Large intestine (tissue), 12 donors: Measurements from ENCODE around the gene SPATA9. TPM values are rescaled to one million over a fixed set of nuclear protein-coding genes. Genes with fewer than 3 reads are reported as not detected.

Experiments used
- DNase-seq, 2 donors: peaks; one replicate each; pipeline versions ENCODE4 v3.0.0 to v3.0.0-alpha.2; 2013
- H3K27ac ChIP-seq: one replicate; pipeline ENCODE4 v1.5.1; 2013; ENCODE audit warnings: low read length
- H3K27me3 ChIP-seq: 2 replicates; pipeline ENCODE4 v1.6.1; 2013; ENCODE audit warnings: low read length; ENCODE audit not compliant: control insufficient read depth, insufficient read depth
- H3K36me3 ChIP-seq: 2 replicates; pipeline ENCODE4 v1.6.1; 2013; ENCODE audit warnings: low read length; ENCODE audit not compliant: control insufficient read depth, insufficient read depth
- H3K4me1 ChIP-seq: one replicate; pipeline ENCODE4 v1.6.1; 2013; ENCODE audit warnings: low read length; ENCODE audit not compliant: control insufficient read depth, insufficient read depth
- H3K4me3 ChIP-seq: one replicate; pipeline ENCODE4 v1.5.1; 2013; ENCODE audit warnings: low read length
- H3K9me3 ChIP-seq: one replicate; pipeline ENCODE4 v1.6.1; 2013; ENCODE audit warnings: mild to moderate bottlenecking, low read depth, low read length, moderate library complexity; ENCODE audit not compliant: control insufficient read depth
- WGBS: methylation state at CpG from one replicate; pipeline ENCODE4 v1.1.5; 2013; ENCODE audit warnings: low lambda C conversion rate; ENCODE audit not compliant: insufficient coverage; 5-methylcytosine and 5-hydroxymethylcytosine counted together
- long read RNA-seq, 11 donors: transcript quantifications; one replicate each; lab custom pipeline, GENCODE V29; 2026
- polyA plus RNA-seq: library from polyadenylated mRNA; unstranded; fragments of 120-200 nt; gene quantifications from one replicate; pipeline ENCODE4 v1.2.1, GENCODE V29; 2013

The SPATA9 gene
- 1.1 TPM for polyA plus RNA-seq
- long read RNA-seq, donor 1, partial matches to known transcripts = 33 of 33 reads
- long read RNA-seq, donor 1, other reads (novel, unspliced or antisense) = 0 of 33 reads
- long read RNA-seq, donor 2 = 0 reads
- long read RNA-seq, donor 3 = 0 reads
- long read RNA-seq, donor 4 = 0 reads
- long read RNA-seq, donor 5 = 0 reads
- long read RNA-seq, donor 6 = 0 reads
- long read RNA-seq, donor 7, partial matches to known transcripts = 5 of 5 reads
- long read RNA-seq, donor 7, other reads (novel, unspliced or antisense) = 0 of 5 reads
- long read RNA-seq, donor 8, partial matches to known transcripts = 20 of 55 reads
- long read RNA-seq, donor 8, other reads (novel, unspliced or antisense) = 35 of 55 reads
- long read RNA-seq, donor 9 = 0 reads
- long read RNA-seq, donor 10 = 0 reads
- long read RNA-seq, donor 11 = 0 reads

GRCh38 chr5:95682891-95683290 is at the start of gene SPATA9:
SPATA9 (minus strand) TSS chr5:95682991; CDS start chr5:95682854, 137 bp downstream.
- DNase-seq = no peak
- H3K9me3 ChIP-seq = no peaks in the 10 kb centered on the region
- WGBS = 63% methylated on average over 1 of the region's 1 CpG
- no peaks in the 10 kb centered on the region for H3K4me1 ChIP-seq
- H3K4me3 ChIP-seq = no peak within 1 kb of the TSS
- no peaks in the 10 kb centered on the region for H3K36me3 ChIP-seq
- H3K27me3 ChIP-seq = no peaks in the 10 kb centered on the region
- no peak within 1 kb of the TSS for H3K27ac ChIP-seq

GRCh38 chr5:95731571-95732554 is 49.1 kb upstream of the SPATA9 start:
- no peaks in the 10 kb centered on the region for H3K36me3 ChIP-seq
- H3K27me3 ChIP-seq = no peaks in the 10 kb centered on the region
- peak in 1 of 2 donors; percentile 80 for DNase-seq
- H3K4me3 ChIP-seq = peak overlapping the region; percentile 94
- WGBS = 40% methylated on average over 1 of the region's 64 CpGs
- peak overlapping the region; percentile 80 for H3K27ac ChIP-seq
- peaks cover 34% of the 10 kb centered on the region for H3K4me1 ChIP-seq
- no peaks in the 10 kb centered on the region for H3K9me3 ChIP-seq

GRCh38 chr5:95730730-95731570 is 48.2 kb upstream of the SPATA9 start, which contains the start of gene RHOBTB3:
RHOBTB3 (plus strand) TSS chr5:95731336; CDS start chr5:95731683, 347 bp downstream.
- WGBS = no CpG with 5 or more reads among the region's 78 CpGs
- Histone ChIP-seq H3K36me3 (no peaks in the 10 kb centered on the region), H3K27me3 (no peaks in the 10 kb centered on the region), H3K4me3 (peak within 1 kb of the TSS; percentile 94), H3K9me3 (no peaks in the 10 kb centered on the region), H3K27ac (peak within 1 kb of the TSS; percentile 82), H3K4me1 (peaks cover 34% of the 10 kb centered on the region)
- DNase-seq = peak; percentile 80 to 93

- Histone ChIP-seq H3K36me3 (no peaks in the 10 kb centered on the region), H3K9me3 (no peaks in the 10 kb centered on the region), H3K27me3 (no peaks in the 10 kb centered on the region), H3K4me1 (peaks cover 28% of the 10 kb centered on the region), H3K4me3 (peak overlapping the region; percentile 94), H3K27ac (peak overlapping the region; percentile 82)
- WGBS = 86% methylated on average over 1 of the region's 11 CpGs
- DNase-seq = no peak
Observed at GRCh38 chr5:95730011-95730700, 47.4 kb upstream of the SPATA9 start.

- H3K4me3 ChIP-seq = no peak overlapping the region
Observed at GRCh38 chr5:95729115-95730010, 46.6 kb upstream of the SPATA9 start.

GRCh38 chr5:95728494-95729114 is 45.8 kb upstream of the SPATA9 start:
- peaks cover 18% of the 10 kb centered on the region for H3K4me1 ChIP-seq
- no peak overlapping the region for H3K4me3 ChIP-seq
- H3K27ac ChIP-seq = peak overlapping the region; percentile 45
- no peaks in the 10 kb centered on the region for H3K36me3 ChIP-seq
- no peak for DNase-seq
- WGBS = no CpG with 5 or more reads among the region's 3 CpGs
- H3K27me3 ChIP-seq = no peaks in the 10 kb centered on the region
- no peaks in the 10 kb centered on the region for H3K9me3 ChIP-seq

More at GRCh38 chr5:95729115-95730010, 46.6 kb upstream of the SPATA9 start:
- 100% methylated on average over 2 of the region's 8 CpGs for WGBS
- no peaks in the 10 kb centered on the region for H3K27me3 ChIP-seq
- DNase-seq = no peak
- no peaks in the 10 kb centered on the region for H3K36me3 ChIP-seq
- peaks cover 25% of the 10 kb centered on the region for H3K4me1 ChIP-seq
- no peaks in the 10 kb centered on the region for H3K9me3 ChIP-seq
- no peak overlapping the region for H3K27ac ChIP-seq

- DNase-seq = peak; percentile 76 to 90
Observed at GRCh38 chr5:95727764-95728191, 45.0 kb upstream of the SPATA9 start.

GRCh38 chr5:95726811-95727763 is 44.3 kb upstream of the SPATA9 start:
- DNase-seq = no peak
- Histone ChIP-seq H3K27me3 (no peaks in the 10 kb centered on the region), H3K27ac (peak overlapping the region; percentile 45), H3K9me3 (no peaks in the 10 kb centered on the region), H3K4me1 (peaks cover 16% of the 10 kb centered on the region), H3K4me3 (no peak overlapping the region), H3K36me3 (no peaks in the 10 kb centered on the region)
- WGBS = 86% methylated on average over 2 of the region's 5 CpGs

More at GRCh38 chr5:95727764-95728191, 45.0 kb upstream of the SPATA9 start:
- Histone ChIP-seq H3K9me3 (no peaks in the 10 kb centered on the region), H3K27ac (peak overlapping the region; percentile 45), H3K4me3 (no peak overlapping the region), H3K27me3 (no peaks in the 10 kb centered on the region), H3K36me3 (no peaks in the 10 kb centered on the region), H3K4me1 (peaks cover 16% of the 10 kb centered on the region)
- WGBS = 0% methylated on average over 1 of the region's 2 CpGs
